GM12864 (cell line): ENCODE measurements around the gene PPP1R9A.
"Not testable (repeated sequence)": the region's sequence is repeated elsewhere in the genome, so short reads cannot be mapped to it uniquely, and the experiment has no call there.

ENCODE experiments used
- DNase-seq: peaks from one replicate; pipeline ENCODE4 v3.0.0-alpha.2; 2011; ENCODE audit warnings: low read depth
- H3K4me3 ChIP-seq: 2 replicates; pipeline ENCODE4 v1.5.1; 2011; ENCODE audit warnings: mild to moderate bottlenecking, low read depth, low read length, control low read depth
- TF ChIP-seq, protein P1 (sequence below): IDR thresholded peaks from 2 replicates; pipeline ENCODE4 v1.5.1; 2011; ENCODE audit warnings: low read depth, mild to moderate bottlenecking, moderate library complexity, low read length, control low read depth, inconsistent platforms; ENCODE audit errors: missing control alignments

Gene PPP1R9A

DNA sequence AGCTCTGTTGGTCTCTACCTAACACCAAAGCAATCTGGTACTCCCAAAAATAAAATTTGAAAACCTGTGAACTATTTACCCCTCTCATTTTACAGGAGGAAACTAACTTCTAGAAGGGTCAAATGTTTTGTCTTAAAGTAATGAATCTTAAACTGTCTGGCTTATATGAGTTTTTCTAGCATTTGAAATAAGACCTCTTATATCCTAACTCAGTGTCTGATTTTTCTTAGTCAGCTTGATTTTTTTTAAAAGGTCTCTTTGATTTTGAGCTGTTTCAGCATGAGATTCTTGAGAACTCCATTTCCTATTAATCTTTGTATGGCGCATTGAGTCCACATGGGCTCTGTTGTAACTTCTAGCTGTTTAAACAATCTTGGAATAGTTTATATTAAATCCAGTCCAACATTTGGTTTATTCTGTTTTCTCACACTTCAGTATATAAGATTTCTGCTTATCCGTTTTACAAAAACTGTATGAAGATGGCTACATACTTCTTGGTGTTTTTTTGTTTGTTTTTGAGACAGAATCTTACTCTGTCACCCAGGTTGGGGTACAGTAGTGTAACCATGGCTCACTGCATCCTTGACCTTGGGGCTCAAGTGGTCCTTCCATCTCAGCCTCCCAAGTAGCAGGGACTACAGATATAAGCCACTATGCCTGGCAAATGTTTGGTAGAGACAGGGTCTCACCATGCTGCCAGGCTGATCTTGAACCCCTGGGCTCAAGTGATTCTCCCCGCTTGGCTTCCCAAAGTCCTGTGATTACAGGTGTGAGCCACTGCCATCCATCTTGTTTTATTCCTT, 91.1 kb downstream of the PPP1R9A start:
- DNase-seq, result no peak
- TF ChIP-seq, protein P1, sequence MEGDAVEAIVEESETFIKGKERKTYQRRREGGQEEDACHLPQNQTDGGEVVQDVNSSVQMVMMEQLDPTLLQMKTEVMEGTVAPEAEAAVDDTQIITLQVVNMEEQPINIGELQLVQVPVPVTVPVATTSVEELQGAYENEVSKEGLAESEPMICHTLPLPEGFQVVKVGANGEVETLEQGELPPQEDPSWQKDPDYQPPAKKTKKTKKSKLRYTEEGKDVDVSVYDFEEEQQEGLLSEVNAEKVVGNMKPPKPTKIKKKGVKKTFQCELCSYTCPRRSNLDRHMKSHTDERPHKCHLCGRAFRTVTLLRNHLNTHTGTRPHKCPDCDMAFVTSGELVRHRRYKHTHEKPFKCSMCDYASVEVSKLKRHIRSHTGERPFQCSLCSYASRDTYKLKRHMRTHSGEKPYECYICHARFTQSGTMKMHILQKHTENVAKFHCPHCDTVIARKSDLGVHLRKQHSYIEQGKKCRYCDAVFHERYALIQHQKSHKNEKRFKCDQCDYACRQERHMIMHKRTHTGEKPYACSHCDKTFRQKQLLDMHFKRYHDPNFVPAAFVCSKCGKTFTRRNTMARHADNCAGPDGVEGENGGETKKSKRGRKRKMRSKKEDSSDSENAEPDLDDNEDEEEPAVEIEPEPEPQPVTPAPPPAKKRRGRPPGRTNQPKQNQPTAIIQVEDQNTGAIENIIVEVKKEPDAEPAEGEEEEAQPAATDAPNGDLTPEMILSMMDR, result no peak
- no peak overlapping the region for H3K4me3 ChIP-seq

DNA sequence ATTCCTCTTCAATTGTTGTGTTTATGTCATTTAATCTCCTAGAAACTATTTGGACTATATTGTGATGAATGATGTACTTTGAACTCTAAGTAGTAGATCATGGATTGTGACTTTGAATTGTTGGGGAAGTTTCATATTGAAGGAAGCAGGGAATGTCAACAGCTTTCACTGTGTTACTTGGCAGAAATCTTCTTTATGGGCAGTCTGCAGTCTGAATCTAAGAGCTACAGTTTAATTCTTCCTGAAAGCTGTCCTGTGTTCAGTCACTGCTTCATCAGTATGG, 91.6 kb downstream of the PPP1R9A start:
- no peak overlapping the region for H3K4me3 ChIP-seq
- no peak for DNase-seq
- TF ChIP-seq, protein P1, result no peak

DNA sequence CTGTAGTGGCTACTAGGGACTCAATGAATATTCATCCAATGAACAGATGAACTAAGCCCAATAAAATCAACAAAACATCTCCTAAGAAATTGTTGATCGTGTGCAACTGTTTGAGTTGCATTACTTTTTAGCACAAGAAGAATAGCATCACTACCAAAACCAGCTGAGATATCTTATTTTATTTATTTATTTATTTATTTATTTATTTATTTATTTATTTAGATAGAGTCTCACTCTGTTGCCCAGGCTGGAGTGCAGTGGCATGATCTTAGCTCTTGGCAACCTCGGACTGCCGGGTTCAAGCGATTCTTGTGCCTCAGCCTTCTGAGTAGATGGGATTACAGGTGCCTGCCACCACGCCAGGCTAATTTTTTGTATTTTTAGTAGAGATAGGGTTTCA, 92.2 kb downstream of the PPP1R9A start:
- not testable (repeated sequence) for DNase-seq, H3K4me3 ChIP-seq

DNA sequence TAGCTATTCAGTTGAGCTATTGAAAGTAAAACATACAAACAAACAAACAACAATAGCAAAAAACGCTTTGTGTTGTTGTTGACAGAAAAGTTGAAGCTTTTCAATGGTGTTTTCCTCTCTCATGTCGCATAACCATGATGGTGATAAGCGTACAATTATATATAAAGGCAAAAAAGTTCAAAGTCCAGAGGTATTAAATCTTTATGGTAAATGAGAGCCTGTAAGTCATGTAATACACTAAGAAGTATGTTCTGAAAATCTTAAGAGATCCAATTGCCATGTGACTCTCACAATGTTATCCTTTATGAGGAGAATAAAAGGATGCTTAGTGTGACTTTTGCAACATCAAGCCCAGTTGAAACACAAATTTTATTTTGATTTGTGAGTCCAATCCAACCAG, 93.9 kb downstream of the PPP1R9A start:
- no peak overlapping the region for H3K4me3 ChIP-seq
- TF ChIP-seq, protein P1, result no peak
- no peak for DNase-seq

DNA sequence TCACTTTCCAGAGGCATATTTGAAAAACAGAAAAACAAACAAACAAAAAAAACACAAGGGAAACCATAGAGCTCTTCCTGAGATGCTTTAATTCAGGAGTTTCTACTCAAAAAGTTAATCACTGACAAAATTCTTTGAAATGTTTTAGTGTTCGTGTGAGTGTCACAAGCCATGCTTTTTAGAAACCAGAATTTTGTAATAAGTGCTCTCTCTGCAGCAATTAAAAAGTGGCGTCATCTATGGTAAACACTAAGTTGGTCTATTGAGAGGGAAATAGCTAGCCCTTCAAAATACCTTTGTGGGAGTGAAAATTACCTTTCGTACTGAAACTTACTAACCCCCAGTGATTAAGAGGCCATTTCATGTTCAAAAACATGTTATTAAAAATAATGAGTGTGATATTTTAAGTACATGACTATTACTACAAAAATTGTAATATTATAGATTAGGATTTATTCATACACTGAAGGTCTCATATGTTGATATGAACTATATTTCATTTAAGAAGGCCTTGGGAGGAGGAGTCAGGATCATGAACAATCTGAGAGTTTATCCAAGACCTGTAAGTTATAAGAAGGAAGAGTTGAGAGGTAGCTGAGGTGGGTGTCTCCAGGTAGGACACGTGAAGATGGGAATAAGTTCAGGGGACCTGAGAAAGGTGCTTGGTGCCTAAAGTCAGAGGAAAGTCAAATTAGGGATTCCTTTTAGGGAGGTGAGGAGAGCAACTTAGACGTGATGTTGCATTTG, 94.6 kb downstream of the PPP1R9A start:
- no peak overlapping the region for H3K4me3 ChIP-seq
- DNase-seq, result no peak
- TF ChIP-seq, protein P1, result no peak

DNA sequence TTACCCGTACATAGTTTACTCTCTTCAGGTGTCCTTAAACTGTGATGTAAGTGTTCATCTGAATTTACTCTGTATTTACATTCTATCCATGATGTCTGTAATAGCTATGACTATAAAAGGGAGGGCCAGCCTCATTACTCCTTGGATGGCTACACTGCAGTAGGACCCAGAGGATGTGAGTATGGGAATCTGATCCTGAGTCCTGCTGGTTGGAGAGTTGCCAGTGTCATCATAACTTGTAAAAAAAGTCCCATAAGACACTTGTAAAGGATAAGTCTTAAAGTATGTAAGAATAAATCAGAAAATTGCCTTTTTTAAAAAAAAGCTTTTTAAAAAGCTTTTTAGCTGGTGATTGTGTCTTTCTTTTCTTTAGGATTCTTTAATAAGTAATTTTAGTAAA, 95.4 kb downstream of the PPP1R9A start:
- TF ChIP-seq, protein P1, result no peak
- H3K4me3 ChIP-seq, result no peak overlapping the region
- DNase-seq, result no peak

DNA sequence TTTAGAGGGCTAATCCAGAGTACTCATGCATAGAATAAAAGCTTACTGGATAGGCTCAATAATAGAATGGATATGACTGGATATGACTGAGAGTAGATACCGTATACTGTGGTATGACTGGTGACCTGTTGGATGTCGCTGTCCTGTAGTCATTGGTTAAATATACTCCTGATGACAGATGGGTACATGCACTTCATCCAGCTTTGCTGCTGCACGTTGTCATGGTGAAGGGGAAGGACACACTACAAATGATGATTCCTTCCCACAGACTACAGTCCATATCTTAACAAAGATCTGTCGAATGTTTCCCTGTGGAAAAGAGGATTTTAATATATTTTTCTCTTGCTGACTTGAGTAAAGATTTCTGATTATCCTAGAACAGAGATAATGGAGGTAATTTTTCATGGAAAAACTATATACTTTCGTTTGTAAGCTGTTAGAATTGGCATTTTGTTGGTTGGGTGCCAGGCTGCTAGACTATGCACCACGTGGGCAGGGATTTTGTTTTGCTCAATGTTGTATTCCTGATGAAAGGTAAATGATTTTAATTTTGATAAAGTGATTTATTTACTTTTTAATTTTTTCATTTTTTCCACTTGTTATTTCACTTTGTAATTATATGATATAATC, 97.3 kb downstream of the PPP1R9A start:
- TF ChIP-seq, protein P1, result no peak
- no peak overlapping the region for H3K4me3 ChIP-seq
- DNase-seq, result no peak
